ENCODE results near the gene IGHMBP2.
"Not testable (repeated sequence)": the region's sequence is repeated elsewhere in the genome, so short reads cannot be mapped to it uniquely, and the experiment has no call there.

Gene IGHMBP2

DNA sequence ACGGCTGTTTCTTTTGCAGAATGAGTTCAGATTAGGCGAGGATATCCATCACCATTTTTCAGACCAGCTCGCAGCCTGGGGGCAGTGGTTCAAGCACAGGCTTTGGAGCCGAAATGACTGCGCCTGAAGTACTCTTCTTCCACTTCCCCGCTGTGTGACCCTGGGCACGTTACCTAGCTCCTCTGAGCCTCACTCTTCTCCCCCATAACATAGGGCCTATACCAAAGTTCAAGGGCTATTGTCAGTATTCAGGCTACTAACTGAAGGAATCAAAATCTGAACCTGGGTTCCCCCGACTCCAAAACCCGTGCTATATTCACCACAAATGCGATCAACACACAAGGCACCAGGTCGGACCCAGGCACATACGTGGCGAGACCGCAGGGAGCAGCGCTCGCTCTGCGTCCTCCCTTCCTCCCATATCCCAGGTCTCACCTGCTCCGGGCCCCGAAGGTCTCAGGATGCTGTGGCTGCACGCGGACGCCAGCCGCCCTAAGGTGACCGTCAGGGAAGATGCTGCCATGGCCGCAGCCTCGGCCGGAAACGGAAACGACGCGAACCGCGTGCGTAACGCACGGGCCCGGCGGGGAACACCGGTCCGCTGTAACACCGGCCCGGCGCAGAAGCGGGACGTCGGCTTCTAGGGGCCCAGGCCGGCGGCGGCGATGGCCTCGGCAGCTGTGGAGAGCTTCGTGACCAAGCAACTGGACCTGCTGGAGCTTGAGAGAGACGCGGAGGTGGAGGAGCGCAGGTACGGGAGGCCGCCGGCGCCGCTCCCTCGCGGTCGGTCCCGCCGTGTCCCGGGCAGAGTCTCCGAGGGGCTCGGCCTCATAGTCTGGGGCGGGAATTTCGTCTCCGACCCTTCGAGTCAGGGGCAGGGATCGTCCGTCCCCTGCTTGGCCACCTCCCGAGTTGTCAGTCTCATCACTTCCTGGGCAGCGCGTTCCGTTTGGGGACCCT is at the start of gene IGHMBP2, which contains the start of gene MRPL21:
Gene IGHMBP2 (plus strand): TSS at position 604 of the 960 bp plus-strand sequence. CDS start 62 bp downstream, at position 666.
Gene MRPL21 (minus strand): TSS at position 545 of the 960 bp plus-strand sequence. CDS start 22 bp downstream, at position 523.
- DNase-seq (ENCODE audit: low read depth): peak; percentile 76

DNA sequence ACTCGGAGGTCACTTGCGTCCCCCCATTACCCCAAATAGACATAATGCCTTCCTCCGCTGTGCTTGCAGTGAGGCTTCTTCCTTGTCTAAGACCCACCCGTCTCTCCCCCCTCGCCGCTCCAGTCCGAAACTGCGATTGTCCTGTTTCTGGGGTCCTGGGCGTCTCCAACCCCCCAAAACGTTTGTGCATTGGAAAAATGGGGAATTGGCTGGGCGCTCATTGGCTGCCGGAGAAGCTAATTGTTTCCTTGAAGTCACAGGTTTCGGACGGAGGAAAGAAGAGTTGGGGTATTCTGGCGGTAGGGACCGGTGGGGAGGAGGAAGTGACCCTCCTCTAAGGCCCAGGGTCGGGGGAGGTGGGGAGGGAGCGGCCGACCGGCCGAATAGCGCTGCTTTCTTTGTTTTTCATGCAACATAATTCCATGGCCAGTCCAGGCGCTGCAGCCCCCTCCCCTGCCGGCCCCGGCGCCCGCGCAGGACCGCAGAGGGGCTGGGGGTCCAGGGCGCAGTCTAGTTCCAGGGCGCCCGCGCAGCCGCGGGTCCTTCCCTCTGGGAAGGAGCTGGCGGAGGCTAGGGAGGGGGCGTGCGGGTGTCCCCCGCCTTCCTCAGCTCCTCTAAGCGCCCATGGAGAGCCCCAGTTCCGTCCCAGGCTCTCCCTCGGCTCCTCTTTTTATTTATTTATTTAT is 49.3 kb upstream of the IGHMBP2 start:
- no peak for DNase-seq (ENCODE audit: low read depth)

DNA sequence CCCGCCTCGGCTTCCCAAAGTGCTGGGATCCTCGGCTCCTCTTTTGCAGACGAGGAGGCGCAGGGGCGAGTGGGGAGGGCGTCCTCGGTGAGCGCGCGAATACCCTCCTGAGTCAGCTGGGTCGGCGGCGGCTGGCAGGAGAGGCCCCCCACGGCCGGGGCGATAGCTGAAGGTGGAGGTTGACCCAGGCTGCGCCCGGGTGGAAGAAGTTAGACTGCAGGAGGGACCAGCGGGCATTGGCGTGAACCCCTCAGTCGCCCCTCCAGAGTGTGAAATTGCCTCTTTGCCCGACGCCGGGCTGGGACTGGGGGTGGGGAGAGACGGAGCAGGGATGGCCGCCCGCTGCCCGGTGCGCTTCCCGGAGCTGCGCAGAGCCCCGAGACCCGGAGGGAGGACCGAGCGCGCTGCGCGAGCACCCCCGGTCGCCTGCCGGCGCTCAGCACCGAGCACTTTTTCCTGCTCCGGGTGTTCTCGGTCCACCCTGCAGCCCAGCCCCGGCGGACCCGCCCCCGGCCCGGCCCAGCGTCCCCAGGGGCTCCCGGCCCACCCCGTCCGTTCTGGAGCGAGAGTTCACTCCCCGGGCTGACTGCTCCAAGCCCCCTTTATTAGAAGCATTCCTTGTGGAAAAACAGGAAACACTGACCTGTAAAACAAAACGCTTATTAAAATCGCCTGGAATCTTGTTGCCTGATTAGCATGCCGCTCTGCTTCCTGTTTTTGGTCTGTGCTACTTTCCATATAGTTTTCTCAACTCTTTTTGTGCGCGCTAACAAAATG is 48.3 kb upstream of the IGHMBP2 start:
- no peak for DNase-seq (ENCODE audit: low read depth)

GRCh38 chr11:68856425-68857030 is 47.2 kb upstream of the IGHMBP2 start:
- DNase-seq (ENCODE audit: low read depth): not testable (repeated sequence)

DNA sequence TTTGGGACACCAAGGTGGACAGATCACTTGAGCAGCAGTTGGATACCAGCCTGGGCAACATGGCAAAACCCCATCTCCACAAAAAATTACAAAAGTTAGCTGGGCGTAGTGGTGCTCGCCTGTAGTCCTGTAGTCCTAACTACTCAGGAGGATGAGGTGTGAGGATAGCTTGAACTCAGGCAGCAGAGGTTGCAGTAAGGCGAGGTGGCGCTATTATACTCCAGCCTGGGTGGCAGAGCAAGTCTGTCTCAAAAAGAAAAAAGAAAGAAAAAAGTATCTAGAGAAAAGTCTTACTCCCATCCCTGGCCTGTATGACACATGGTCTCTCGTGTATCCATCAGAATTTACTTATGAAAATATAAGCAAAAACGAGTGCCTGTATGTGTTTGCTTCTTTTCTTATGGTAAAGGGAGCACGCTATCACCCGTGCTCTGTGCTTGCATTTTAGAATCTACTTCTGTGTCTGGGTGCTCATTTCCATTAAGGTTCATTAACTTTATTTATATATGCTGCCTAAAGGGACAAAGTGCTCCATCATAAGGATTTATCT is 46.6 kb upstream of the IGHMBP2 start:
- no peak for DNase-seq (ENCODE audit: low read depth)

DNA sequence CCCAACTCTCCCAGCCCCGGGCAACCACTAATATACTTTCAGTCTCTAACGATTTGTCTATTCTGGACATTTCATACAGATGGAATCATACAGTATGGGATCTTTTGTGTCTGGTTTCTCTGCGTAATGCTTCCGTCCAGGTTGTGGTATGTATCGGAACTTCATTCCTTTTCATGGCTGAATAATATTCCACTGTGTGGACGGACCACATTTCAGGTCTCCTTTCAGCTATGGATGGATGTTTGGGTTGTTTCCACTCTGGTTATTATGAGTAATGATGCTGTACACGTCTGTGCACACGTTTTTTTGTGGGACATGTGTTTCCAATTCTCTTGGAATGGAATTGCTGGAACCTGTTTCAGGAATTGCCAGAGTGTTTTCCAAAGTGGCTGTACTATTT is 44.6 kb upstream of the IGHMBP2 start:
- DNase-seq (ENCODE audit: low read depth): no peak

DNA sequence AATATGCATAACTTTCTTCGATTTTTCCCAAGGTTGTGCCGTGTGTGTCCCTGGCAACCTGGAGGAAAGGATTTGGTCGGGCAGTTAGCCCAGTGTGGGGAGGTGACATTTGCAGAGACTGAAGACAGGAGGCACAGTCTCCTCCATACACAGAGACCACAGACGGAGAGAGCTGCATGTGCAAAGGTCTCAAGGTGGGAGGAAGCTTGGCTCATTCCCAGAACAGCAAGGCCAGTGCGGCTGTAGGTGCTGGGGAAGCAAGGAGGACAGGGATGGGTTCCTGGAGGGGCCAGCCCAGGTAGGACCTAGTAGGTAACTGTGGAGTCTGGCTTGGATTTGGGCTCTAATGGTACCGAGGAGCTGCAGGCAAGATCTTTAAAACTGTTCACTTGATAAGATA is 41.3 kb upstream of the IGHMBP2 start:
- DNase-seq (ENCODE audit: low read depth): no peak

DNA sequence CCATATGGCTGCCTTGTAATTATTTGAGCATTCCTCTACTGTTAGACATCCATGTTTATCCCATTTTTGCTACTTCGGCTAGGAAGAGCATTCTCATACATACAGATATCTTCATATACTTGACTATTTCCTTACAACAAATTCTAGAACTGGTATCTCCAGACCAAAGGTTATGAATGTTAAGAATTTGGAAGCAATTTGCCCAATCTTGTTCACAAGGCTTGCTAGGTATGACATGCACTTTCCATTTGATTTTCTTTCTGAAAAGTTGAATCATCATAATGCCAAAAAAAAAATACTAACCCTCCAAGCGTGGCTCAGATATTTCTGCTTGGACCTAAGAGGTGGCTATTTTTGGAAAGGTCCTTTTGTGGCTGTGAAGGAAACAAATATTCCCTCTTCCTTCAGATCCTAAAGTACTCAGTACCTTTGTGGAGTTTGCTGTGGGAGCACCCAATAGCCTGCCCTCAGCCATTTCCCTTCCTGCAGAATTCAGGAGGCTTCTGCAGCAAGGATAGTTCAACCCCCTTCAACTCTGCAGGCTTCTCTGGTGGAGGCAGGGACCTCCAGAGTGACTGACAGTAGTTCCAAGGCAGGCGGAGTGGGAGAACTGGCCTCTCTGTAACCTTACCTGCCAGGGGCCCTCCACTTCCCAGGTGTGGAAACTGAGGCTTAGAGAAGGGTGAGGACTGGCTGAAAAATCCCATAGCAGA is 40.0 kb upstream of the IGHMBP2 start:
- DNase-seq (ENCODE audit: low read depth): no peak

GRCh38 chr11:68865241-68865640 is 38.5 kb upstream of the IGHMBP2 start:
- DNase-seq (ENCODE audit: low read depth): no peak

GRCh38 chr11:68867066-68867465 is 36.6 kb upstream of the IGHMBP2 start:
- no peak for DNase-seq (ENCODE audit: low read depth)

DNA sequence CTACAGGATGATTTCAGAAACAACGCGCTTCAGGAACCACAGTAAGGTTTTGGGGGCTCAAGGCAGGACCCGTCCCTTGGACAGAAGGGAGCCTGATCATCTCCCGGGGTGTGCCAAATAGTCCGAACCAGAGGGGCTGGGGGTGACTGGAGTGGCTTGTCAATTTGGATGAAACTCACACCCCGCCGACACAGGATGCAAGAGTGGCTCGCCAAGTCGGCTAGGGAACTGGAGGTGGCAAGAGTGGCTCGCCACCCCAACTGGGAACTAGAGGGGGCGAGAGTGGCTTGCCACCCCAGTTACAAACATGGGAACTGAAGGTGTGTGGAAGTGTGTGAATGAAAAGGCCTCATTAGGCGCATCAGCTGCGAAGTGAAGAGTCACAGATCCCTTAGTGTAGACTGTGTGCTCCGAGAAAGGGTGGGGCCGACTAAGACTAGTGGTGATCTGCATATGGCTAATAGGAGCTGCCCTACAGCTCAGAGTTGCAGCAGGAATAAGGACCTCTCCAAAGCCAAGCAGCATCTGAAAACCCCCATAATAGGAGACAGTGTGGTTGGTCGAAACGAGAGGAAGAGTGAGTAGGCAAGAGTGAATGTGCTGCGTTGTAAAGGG is 35.4 kb upstream of the IGHMBP2 start:
- no peak for DNase-seq (ENCODE audit: low read depth)

DNA sequence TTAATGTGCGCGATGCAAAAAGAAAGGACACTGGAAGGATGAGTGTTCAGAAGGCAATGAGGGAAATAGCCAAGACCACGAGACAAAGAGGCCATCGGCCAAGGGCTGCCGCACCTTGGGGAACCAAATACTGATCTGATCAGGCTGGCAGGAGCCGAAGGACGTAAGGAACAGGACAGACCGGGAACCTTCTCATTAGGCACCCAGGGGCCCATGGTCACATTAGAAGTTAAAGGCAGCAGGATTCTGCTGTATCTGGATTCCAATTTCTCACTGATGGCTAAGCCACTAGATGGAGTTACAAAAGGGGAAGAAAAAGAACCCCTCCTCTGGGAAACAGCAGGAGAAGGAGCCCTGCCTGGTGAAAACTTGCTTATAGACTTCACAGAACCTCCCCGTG is 33.2 kb upstream of the IGHMBP2 start:
- DNase-seq (ENCODE audit: low read depth): no peak

GRCh38 chr11:68872216-68873003 is 31.3 kb upstream of the IGHMBP2 start:
- no peak for DNase-seq (ENCODE audit: low read depth)

DNA sequence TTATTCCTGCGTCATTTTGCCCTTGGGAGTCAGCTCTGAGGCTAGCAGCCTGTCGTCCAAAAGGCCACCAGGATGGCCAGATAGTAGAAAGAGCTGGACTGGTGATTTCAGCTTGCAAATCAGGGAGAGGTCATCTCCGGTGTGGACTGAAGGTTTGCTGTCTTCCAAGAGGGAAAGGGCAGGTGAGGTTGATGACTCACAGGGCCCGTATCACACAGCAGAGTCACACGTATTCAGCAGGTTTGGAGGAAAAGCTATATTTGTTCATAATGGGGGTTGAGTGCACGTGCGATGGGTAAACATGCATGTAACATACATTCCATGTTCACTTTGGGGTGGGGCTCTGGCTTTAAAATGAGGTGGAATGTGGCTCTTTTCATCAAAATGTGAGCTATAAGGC is 25.7 kb upstream of the IGHMBP2 start:
- DNase-seq (ENCODE audit: low read depth): no peak

DNA sequence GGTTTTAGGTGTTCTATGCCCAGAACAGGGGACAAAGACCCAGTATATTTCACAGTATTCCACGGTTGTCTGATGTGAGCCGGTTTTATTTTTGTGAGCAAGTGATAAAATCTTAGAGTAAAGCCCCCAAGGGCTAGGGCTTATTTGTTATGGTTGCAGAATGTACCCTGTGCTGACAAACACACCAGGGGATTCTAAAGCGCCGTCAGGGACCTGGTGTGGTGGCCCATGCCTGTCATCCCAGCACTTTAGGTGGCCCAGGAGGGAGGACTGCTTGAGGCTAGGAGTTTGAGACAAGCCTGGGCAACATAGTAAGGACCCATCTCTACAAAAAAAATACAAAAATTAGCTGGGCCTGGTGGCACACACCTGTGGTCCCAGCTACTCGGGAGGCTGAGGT is 22.8 kb upstream of the IGHMBP2 start:
- DNase-seq (ENCODE audit: low read depth): no peak

- no peak for DNase-seq (ENCODE audit: low read depth)
Measured at GRCh38 chr11:68881320-68881719, 22.4 kb upstream of the IGHMBP2 start.

- DNase-seq (ENCODE audit: low read depth): no peak
Measured at GRCh38 chr11:68882391-68882790, 21.3 kb upstream of the IGHMBP2 start.

DNA sequence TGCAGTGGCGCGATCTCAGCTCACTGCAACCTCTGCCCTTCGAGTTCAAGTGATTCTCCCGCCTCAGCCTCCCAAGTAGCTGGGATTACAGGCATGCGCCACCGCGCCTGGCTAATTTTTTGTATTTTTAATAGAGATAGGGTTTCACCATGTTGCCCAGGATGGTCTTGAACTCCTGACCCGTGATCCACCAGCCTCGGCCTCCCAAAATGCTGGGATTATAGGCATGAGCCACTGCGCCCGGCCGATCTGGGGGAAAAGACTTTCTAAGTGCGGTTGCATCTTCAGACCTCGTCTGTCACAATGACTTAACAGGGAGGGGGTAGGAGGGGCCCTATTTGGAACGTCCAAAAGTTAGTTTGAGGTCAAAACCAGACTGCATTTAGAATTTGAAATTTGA is 18.9 kb upstream of the IGHMBP2 start:
- not testable (repeated sequence) for DNase-seq (ENCODE audit: low read depth)

DNA sequence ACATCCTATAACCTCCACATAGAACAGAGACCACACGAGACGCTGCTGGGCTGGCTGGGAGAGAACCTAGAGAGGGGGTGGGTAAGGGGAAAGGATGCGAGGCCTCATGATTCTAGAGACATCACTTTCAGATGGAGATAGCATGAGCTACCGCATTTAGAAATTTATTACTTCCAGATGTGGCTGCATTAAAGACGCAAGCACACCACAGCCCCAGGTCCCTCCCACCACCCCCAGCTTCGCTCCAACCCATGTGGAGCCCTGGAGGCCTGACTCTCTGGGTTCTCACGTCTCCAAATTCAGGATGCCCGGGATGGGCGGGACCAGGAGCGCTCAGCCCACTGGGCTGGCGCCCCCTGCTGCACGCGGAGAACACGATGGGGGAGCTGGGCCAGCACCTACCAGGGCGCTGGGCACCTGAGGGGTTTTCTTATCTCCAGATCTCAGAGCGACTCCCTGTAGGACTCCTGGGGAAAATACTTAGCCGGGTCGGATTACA is 13.7 kb upstream of the IGHMBP2 start:
- DNase-seq (ENCODE audit: low read depth): no peak

Measured in stimulated activated CD8-positive, alpha-beta memory T cell treated with anti-CD3 and anti-CD28 coated beads, Interleukin-12 subunit alpha, Interleukin-12 subunit beta, amount 100 ng/mL, for 4 hours (primary cell).